Activated CD4-positive, CD25-positive, alpha-beta regulatory T cell treated with anti-CD3 and anti-CD28 coated beads, Interleukin-2, amount 50 U/mL, for 72 hours (primary cell): Measurements from ENCODE around the gene PRKN.

Experiments used
- DNase-seq: peaks from one replicate; pipeline ENCODE4 v3.0.0; 2021

Gene PRKN

DNA sequence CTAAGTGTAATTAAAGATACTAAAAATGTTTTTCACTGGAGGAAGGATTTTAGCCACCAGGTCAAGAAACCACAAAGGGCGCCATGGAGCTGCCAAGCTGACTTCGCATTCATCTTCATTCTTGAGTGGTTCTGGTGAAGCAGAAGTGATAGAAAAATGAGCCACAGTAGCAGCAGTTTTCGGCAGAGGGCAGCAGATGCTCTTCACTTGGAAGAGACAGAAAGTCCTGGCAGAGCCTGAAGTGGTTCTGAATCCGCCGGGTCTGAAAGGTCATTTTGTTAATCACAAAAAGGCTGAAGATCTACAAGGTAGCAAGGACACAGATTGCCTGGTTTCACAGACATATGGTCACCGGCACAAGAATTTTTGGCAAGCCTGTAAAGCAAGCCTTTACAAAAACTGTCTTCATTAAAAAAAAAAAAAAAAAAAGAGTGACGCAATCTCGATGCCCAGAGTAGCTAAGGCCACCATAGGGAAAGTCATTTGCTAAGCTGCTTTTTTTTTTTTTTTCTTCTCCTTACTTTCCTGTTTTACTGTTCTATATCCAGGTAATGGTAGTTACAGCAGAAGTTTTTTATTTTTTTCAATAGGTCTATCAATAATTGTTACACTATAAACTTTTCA, 1108.6 kb downstream of the PRKN start:
- no peak for DNase-seq

DNA sequence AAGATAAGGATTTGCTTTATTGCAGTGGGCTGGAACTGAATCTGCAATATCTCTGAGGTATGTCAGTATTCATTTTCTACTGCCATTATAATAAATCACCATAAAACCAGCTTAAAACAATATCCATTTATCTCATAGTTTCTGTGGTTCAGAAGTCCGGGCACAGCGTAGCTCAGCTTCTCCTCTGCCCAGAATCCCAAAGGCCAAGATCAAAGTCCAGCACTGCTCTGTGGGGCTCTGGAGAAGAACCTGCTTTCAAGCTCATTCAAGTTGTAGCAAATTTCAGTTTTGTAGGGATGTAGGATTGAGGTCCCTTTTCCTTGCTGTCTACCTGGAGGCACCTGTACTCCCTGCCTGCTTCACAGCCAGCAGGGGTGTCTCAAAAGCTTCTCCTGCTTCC, 1113.9 kb downstream of the PRKN start:
- DNase-seq, result no peak

DNA sequence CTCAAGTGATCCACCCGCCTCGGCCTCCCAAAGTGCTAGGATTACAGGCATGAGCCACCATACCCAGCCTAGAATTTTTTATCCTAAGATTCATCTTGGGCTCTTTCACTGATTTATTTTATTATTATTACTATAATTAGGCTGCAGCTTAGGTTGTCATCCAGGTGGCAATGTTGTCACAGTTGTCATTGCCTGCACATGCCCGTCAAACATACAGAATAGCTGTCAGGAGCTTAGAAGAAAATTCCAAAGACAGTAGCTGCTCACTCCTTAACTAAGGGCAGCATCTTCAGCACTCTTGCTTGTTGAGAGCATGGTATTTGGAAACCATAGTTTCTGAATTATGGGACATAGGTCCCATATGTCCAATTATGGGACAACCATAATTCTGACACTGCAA, 1118.8 kb downstream of the PRKN start:
- no peak for DNase-seq

DNA sequence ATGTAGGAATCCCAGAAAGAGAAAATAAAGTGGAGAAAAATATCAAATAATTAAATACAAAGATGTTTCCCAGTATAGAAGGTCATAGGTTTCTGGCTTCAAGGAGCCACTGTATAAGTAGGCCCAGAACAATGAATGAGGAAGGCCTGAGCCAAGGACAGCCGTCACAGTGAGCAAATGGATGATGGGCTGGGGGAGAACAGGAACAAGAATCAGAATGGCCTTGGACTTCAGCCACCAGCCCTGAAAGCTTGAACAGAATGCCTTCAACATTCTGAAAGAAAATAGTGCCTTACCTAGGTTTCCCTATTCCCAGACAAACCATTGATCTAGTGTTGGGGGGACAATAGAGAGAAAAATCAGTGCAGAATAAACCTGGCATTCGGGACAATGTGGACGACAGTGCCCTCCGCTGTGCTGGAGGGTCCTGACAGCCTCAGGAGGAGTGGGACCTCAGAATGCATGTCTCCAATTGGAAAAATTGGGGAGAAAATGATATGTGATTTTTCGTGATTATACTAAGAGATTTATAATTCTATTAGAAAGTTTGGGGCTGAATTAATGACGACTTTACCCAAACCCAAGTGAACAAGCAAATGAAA, 1119.8 kb downstream of the PRKN start:
- no peak for DNase-seq

DNA sequence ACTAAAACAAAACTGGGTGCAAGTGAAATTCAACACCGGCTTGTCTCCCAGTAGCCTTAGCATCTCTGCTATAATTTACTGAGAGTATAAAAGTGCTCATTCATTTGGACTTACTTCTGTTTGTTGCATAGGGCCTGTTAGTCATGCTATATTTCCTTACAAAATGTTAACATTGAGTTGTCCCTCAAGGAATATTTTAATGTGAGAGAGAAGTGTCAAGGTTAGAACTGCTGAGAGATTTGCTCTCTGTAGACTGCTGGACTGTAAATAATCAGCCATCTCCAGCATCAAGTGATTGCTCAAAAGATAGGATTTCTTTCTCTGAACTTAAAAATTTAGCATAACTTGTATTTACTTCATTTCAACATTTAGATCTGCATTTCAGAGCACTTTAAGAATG, 1125.2 kb downstream of the PRKN start:
- DNase-seq, result no peak

DNA sequence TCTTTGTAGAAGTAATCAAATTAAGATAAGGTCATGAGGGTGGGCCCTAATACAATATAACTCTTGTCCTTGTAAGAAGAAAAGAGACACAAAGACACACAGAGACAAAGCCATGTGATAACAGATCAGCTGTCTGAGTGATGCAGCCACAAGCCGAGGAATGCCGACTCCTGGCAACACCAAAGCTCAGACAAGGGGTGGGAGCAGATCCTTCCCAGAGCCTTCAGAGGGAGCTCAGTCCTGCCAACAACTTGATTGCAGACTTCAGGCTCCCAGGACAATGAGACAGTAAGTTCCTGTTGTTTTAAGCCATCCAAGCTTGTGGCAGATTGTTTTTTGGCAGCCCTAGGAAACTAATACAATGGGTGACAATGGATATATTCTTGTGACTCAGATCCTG, 1128.7 kb downstream of the PRKN start:
- no peak for DNase-seq

DNA sequence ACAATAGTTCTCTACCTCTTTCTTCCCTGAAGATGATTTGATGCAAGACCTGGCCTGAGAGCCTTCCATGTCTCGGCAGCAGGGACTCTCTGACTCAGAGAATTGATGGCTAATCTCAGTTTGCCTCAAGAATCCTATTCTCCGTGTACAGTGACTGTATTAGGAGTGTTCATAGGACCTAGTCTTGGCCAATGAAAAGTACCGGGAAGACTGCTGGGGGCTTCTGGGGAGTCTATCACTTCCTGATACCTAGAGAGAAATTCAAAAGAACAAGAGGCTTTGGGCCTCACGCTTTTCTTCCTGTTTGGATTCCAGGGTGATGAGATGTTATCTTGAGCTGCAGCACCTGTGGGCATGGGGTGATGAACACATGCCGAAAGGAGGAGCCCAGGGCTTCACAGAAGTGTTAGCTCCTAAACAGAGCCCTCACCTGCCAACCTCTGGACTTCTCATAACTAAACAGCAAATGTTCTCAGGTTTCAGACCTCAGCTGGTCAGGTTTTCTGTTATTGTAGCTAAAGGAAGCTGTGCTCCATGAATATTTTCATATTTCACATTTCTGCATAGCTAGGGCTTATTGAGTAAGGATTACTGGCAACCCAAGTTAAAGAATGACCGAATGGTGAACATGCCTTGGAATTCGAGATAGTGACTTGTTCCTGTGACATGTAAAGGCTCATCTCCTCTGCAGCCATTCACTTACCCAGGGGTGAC, 1130.6 kb downstream of the PRKN start:
- no peak for DNase-seq

DNA sequence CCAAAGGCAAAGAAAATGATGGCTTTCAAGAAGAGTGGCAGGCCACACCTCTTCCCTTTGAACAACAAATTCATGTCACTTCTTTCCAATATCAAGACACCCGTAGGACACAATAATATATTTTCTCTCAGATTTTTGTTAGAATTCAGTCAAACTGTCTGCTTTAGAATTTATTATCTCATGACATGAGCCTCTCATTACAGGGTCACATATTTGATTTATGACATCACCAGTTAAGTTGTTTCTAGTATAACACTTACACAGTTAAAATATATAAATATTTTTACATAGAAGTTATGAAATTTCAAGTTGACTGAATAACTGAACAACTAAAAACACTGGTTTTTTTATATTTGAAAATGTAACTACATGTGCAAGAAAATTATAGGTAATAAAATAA, 1133.2 kb downstream of the PRKN start:
- no peak for DNase-seq

DNA sequence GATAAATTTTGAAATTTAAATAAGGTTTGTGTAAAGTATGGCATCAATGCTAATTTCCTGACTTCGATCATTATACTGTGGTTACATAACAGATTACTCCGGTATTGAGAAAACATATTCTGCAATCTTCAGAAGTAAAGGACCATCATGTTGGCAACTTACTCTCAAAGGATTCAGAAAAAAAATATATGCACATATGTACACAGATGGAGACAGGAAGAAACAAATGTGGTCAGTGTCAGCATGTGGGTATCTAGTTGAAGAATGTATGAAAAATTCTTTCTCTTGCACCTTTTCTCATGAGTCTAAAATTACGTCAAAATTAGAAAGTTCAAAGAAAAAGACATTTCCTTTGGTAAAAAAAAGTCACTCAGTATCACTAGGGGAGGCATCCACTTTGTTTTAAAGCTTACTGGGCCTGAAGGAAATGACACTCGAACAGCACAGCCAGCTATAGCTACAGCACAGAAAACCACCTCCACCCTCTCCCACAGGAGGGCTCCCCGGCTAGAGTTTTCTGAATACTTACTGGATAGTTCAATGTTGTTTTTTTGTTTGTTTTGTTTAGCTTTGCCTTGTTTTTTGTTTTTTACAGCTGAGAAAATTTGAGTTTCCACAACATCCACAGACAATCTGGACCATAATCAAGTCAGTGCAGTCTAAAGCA, 1136.5 kb downstream of the PRKN start:
- DNase-seq, result no peak

DNA sequence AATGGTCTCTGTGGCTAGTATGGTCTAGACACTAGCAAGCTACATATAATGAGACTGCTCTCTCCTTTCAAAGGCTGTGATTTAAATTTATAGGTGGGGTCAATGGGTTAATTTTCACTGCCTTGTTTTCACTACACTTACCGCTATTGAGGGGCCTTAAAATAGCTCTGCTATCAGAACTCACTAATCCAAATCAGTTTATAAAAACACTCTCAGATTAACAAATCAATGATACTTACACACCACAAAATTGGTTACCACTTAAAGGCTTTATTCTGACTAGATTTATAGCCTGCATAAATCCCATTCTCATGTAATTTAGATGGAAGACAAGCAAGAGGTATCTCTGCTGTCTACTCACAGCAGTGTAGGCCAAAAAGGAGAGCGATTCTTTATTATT, 1140.7 kb downstream of the PRKN start:
- no peak for DNase-seq

DNA sequence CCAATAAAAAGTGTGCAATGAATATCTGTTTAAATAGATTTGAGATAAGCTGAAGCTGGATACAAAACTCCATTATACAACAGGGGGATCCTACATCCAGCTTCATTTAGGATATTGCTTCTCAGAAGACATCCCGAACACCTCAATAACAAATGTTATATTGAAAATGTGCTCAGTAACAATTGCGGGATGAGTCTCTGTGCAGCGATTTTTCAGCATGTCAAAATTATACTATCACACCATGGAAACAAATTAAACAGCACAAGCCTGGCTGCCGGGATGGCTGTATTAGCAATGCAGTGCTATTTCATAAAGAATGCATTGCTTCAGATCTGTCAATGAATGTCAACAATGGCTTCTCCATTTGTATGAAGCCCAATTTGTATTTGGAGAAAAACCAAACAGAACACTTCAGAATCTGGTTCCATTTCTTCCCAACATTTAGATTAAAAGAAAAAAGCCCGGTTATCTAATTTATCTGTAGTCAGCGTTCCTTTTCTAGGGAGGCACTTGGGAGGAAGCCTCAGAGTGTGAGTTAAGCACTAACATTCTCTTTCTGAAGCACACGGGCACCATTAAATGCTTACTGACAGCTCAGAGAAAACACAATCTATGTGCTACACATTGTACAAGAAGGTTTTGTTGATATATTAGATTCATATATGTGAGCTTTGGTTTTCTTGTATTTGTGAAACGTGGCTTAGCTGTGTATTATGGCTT, 1142.8 kb downstream of the PRKN start:
- no peak for DNase-seq

DNA sequence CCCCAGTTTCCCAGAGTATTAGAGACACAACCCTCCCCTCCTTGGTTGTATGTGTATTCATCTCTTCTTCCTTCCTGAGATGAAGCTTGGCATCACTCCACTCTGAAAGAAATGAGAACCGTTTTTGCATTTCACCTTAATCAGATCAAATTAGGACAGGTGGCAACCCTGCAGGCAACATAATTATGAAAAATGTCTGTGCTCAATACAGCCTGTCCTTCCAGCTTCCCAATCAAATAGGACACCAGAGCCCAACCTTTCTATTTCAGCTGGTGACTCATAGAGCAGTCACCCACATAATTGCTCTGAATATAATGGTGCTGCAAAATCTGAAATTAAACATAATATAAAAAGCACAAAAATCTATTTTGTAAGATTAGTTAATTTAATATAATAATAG, 1143.5 kb downstream of the PRKN start:
- DNase-seq, result no peak

DNA sequence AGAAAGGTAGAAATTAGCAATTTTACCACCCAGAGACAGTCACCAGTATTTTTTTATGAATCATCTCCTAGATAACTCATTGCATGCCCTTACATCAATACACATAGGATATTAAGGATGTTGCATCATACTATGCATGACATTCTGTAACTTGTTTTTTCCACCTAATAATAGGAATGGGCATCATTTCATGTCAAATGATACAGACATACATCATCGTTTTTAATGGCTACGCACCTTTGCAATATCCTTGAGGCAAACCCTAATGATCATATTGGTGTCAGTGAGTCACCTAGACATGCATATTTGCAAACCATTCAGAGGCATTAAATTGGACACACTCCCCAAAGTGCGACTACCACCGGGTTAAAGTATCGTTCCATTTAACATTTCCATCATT, 1144.0 kb downstream of the PRKN start:
- DNase-seq, result no peak

DNA sequence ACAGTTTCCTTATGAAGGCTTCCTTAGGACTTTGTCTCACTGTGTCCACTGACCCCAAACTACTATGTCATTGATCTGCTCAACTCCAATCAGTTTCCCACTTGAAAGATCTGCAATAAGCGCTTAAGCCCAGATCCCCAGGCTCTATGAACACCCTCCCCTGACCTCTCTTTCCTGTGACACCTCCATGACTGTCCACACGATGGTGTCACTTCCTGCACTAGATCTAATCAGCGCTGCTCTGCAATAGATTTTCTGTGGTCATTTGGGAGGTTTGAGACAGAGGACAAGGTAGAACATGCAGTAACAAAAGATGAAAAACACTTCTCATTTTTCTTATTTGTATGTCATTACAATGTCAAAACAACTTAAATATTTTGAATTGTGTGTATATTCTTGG, 1149.1 kb downstream of the PRKN start:
- no peak for DNase-seq

DNA sequence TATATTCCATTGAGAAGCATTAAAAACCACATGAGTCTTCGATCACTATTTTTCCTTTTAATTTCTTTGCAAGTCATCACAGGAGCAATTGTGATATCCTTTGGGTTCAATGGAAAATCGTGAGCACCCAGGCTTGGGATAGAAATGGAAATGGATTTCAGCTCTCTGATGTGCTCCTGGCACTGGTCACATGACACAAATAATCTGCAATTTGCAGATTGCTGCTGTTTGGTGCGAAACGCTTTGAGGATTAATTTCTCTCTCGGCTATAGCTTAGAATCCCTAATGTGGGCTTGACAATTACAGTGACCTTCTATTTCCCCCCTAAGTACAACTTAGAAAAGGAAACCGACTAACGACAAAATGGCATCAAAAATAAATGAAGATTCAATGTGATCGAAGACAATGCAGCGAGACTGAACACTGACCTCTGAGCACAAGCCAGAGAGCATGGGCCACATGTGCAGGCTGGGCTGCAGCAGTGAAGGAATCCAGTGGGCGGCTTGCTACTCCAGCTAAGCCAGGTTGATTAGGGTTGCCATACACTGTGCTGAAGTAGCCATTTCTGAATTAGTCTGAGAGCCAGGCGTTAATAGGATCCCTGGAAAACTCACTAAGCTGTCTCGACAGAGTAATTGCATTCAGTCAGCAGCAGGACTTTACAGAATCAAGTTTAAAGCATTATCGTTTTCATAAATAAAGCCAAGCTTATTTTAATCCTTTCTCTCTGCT, 1151.9 kb downstream of the PRKN start:
- DNase-seq, result no peak

DNA sequence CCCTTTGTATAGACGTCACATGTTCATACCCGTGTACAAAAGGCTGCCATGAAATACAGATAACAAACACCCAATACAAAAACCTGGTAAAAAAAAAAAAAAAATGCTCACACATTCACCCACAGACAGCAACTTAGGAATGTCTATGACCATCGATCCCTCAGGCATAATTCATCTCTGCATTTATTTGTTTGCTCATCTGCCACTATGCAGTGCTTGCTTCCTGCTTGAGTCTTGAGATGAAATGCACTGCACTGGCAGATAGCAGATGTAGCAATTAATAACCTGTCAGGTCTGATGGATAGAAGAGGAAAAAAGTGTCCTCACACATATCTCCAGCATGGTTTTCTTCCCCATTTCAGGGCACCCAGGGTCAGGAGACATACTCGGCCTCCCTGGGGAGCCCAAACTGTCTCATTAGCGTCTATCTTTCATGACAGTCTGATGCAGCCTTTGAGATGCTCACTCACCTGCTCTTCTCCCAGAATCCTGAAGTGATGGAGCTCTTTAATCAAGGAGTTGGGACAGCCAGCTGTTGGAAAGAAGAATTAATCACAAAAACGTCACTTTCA, 1158.6 kb downstream of the PRKN start:
- no peak for DNase-seq

DNA sequence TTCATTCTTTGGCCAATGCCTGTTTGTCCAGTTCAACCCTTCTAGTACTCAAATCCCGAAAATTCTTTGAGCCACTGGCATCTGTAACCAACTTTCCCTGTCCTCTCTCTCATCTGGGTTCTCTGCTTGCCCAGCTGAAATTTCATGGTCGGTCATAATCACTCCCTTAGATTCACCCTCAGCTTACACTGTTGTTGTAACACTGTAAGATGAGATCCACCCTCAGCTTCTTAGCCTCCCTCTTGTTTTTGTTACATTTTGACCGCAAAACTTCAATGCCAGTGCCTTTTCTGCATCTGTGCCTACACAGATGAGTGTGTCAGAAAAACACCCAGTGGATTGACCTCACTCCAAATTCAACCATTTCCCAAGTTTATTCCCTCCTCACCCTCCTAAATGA, 1162.6 kb downstream of the PRKN start:
- no peak for DNase-seq

DNA sequence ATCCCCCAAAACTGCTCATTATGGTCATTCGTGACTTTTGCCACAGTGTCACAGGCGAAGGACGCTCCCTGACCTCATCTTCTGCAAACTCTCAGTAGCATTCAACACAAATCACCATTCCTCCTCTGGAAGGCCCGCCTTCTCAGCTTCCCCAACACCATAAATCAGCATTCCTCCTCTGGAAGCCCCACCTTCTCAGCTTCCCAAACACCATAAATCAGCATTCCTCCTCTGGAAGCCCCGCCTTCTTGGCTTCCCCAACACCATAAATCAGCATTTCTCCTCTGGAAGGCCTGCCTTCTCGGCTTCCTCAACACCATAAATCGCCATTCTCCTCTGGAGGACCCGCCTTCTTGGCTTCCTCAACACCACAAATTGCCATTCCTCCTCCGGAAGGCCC, 1165.7 kb downstream of the PRKN start:
- DNase-seq, result no peak

DNA sequence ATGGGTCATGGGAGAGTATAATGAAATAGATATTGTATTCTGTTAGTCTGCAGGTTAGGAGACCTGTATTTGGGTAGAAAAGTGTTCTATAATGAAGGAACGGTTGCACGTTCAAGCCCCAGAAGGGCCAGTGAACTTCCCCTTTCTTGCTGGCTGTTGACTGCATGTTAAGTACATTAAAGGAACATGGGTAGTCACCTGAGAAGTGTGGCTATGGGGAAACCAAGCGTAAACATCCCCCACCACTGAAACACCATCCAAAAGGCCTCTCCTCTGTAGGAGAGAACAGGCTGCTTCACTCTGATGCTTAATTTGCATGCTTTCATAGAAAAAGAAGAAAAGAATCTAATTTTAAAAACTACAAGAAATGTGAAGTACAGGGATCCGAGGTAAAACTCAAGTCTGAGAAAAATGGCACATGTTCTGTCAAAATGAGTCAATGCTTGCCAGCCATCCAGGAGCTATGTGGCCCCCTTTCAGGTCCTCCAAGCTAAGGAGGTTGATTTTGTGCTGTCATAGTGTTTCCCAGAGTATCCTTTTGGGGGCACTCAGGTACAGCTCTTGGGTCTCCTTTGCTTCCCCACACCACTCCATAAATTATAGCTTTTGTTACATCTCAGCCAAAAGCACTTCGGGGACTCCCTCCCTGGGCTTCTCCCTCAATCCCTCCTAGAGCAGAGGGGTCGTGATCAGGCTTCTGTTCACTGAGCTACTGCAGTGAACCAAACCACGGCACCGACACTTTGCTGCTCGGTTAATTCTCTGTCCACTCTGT, 1170.0 kb downstream of the PRKN start:
- DNase-seq, result no peak

DNA sequence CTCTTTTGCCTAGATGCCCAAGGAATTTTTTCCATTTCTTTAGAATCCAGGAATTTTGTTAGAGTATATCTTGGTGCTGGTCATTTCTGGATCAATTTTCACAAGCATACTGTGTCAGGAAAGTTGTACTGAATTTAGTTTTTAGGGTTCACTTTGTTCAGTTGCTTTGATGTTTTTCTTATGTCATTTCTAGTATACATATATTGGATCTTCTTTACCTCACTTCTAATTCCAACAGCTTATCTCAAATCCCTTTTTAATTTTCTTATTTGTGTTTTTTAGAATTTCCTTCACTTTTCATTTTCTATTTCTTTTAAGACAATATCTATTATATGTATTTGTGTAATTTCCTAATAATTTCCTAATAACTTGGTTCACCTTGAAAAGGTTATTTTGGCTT, 1172.7 kb downstream of the PRKN start:
- no peak for DNase-seq

DNA sequence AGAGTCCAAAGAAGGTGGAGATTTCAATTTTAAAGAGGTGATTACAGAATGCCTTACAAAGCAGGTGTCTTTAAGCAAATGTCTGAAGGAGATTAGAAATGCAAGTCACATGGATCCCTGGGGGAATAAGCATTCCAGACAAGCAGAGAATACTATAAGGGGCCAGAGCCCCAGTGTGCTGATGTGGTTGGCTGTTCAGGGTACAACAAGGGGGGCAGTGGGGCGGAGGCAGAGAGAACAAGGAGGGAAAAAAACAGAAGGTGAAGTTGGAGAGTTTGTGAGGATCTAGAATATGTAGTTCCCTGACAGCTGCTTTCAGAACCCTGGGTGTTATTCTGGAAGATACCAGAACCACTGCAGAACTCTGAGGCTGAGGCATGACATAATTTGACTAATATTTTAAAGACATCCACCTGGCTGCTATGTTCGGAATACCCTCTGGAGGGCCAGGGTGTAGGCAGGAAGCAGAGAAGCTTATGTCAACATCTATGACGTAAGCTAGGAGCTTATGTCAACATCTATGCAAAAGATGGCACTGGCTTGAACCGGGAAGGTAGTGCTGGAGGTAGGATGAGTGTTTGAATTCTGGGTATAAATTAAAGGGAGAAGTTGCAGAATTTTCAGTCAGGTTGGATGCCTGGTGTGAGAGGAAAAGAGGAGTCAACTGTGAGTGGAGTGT, 1177.5 kb downstream of the PRKN start:
- no peak for DNase-seq
